Endothelial cell of umbilical vein (primary cell): ENCODE measurements around the gene SLC2A1. TPM values are rescaled to one million over a fixed set of nuclear protein-coding genes. Genes with fewer than 3 reads are reported as not detected.

Source experiments
- BruUV-seq: library from RNA; stranded (reverse); fragments of 400-500 nt; replicated peaks from 2 replicates; lab custom pipeline; 2021; lab: Mats Ljungman, UMichigan
- CTCF ChIA-PET: fragments of 300-600, 350-600 bp; sonication (Branson Sonifier 250); formaldehyde crosslinking; loops from one replicate; lab custom pipeline; 2021; ENCODE audit warnings: antibody characterized with exemption, inconsistent platforms; lab: Charles Lee
- POLR2A ChIA-PET: fragments of 300-600, 350-600 bp; sonication (Branson Sonifier 250); formaldehyde crosslinking; loops from one replicate; lab custom pipeline; 2021; ENCODE audit warnings: antibody characterized with exemption, inconsistent platforms; lab: Charles Lee
- DNase-seq: peaks from one replicate; pipeline ENCODE4 v3.0.0-alpha.2; 2011; ENCODE audit warnings: low read depth, low spot score
- FAIRE-seq: peaks from 2 replicates; lab custom pipeline; 2011; peaks lifted over from hg19 to GRCh38; lab: Jason Lieb, UNC
- H2AFZ ChIP-seq: 2 replicates; pipeline ENCODE4 v1.6.0; 2012; ENCODE audit warnings: low read depth, low read length, control low read depth, inconsistent platforms
- H3K27ac ChIP-seq: 2 replicates; pipeline ENCODE4 v1.5.1; 2011; ENCODE audit warnings: low read depth, mild to moderate bottlenecking, control low read depth, low read length, moderate library complexity; ENCODE audit not compliant: insufficient read depth
- H3K27me3 ChIP-seq, 2 experiments: 2 replicates each; pipeline versions ENCODE4 v1.6.0 to v1.6.1; 2011; ENCODE audit warnings: low read length in 2 of 2, mixed read lengths in 1 of 2; ENCODE audit not compliant: control insufficient read depth in 2 of 2, insufficient read depth in 2 of 2
- H3K36me3 ChIP-seq, 2 experiments: 2 replicates in 1 of 2; 3 replicates in 1 of 2; pipeline ENCODE4 v1.5.1; 2011; ENCODE audit warnings: low read length in 2 of 2, mild to moderate bottlenecking in 1 of 2, moderate library complexity in 1 of 2; ENCODE audit not compliant: control insufficient read depth in 2 of 2, insufficient read depth in 2 of 2; ENCODE audit errors: extremely low read depth in 1 of 2
- H3K4me1 ChIP-seq: 3 replicates; pipeline ENCODE4 v1.5.1; 2011; ENCODE audit warnings: mild to moderate bottlenecking, low read length; ENCODE audit not compliant: control insufficient read depth, insufficient read depth; ENCODE audit errors: extremely low read depth
- H3K4me2 ChIP-seq: 2 replicates; pipeline ENCODE4 v1.6.1; 2011; ENCODE audit warnings: low read length, control low read depth, mixed read lengths; ENCODE audit not compliant: insufficient read depth
- H3K4me3 ChIP-seq, 3 experiments: fragments of 200-600 bp in 1 of 3; sonication (generic), shearing (Covaris generic) in 1 of 3; replicated peaks in 1 of 3; 2 replicates each; pipeline ENCODE4 v1.5.1; 2011 to 2016; ENCODE audit warnings: control low read depth in 3 of 3, low read length in 3 of 3, mild to moderate bottlenecking in 2 of 3, inconsistent platforms in 1 of 3, low read depth in 1 of 3, moderate library complexity in 1 of 3; ENCODE audit not compliant: insufficient read depth in 1 of 3
- H3K79me2 ChIP-seq: 2 replicates; pipeline ENCODE4 v1.6.0; 2012; ENCODE audit warnings: low read length, inconsistent platforms; ENCODE audit not compliant: control insufficient read depth, insufficient read depth
- H3K9ac ChIP-seq: replicated peaks from 2 replicates; pipeline ENCODE3; 2011; ENCODE audit warnings: low read length, control low read depth; ENCODE audit not compliant: insufficient read depth; ENCODE audit errors: extremely low read depth
- H3K9me1 ChIP-seq: replicated peaks from 3 replicates; pipeline ENCODE4 v1.6.0; 2011; ENCODE audit warnings: mild to moderate bottlenecking, low read length; ENCODE audit not compliant: control insufficient read depth, insufficient read depth; ENCODE audit errors: extremely low read depth
- H3K9me3 ChIP-seq: replicated peaks from 2 replicates; pipeline ENCODE4 v1.5.1; 2012; ENCODE audit warnings: low read length, inconsistent platforms; ENCODE audit not compliant: control insufficient read depth, insufficient read depth
- H4K20me1 ChIP-seq: replicated peaks from 2 replicates; pipeline ENCODE3; 2011; ENCODE audit warnings: mild to moderate bottlenecking, low read length; ENCODE audit not compliant: control insufficient read depth, insufficient read depth; ENCODE audit errors: extremely low read depth
- CTCF ChIP-seq, 2 donors: IDR thresholded peaks; 1 replicate in 1 of 2; 2 replicates in 1 of 2; pipeline ENCODE4 v1.5.1; 2011; ENCODE audit warnings: low read length in 2 of 2, mild to moderate bottlenecking in 2 of 2, moderate library complexity in 2 of 2, control low read depth in 1 of 2, inconsistent platforms in 1 of 2, low read depth in 1 of 2; ENCODE audit not compliant: insufficient read depth in 1 of 2; ENCODE audit errors: extremely low read depth in 1 of 2
- EZH2 ChIP-seq: IDR thresholded peaks from 2 replicates; pipeline ENCODE4 v1.6.1; 2012; ENCODE audit warnings: borderline replicate concordance, low read depth, mild to moderate bottlenecking, moderate library complexity, low read length, inconsistent platforms; ENCODE audit not compliant: severe bottlenecking
- FOS ChIP-seq: IDR thresholded peaks from 2 replicates; pipeline ENCODE4 v1.6.1; 2011; ENCODE audit warnings: mild to moderate bottlenecking, low read length, moderate library complexity, borderline replicate concordance; ENCODE audit not compliant: insufficient read depth
- GATA2 ChIP-seq: IDR thresholded peaks from 2 replicates; pipeline ENCODE4 v1.7.0; 2011; ENCODE audit warnings: low read depth, mild to moderate bottlenecking, moderate library complexity, mixed read lengths, low read length; ENCODE audit not compliant: insufficient read length, insufficient read depth
- JUN ChIP-seq: IDR thresholded peaks from 2 replicates; pipeline ENCODE4 v1.6.1; 2011; ENCODE audit warnings: borderline replicate concordance, low read depth; ENCODE audit not compliant: insufficient read length, insufficient read depth
- MAX ChIP-seq: IDR thresholded peaks from 2 replicates; pipeline ENCODE4 v1.6.1; 2011; ENCODE audit not compliant: insufficient read depth, insufficient read length
- MYC ChIP-seq: IDR thresholded peaks from one replicate; pipeline ENCODE4 v1.6.1; 2011; ENCODE audit warnings: mild to moderate bottlenecking, low read depth, low read length
- POLR2A ChIP-seq: IDR thresholded peaks from 2 replicates; pipeline ENCODE4 v1.6.1; 2012; ENCODE audit warnings: low read depth, mild to moderate bottlenecking, control low read depth, low read length
- POLR2AphosphoS5 ChIP-seq: IDR thresholded peaks from 2 replicates; pipeline ENCODE4 v1.6.1; 2012; ENCODE audit warnings: low read depth, mild to moderate bottlenecking, control low read depth, low read length, moderate library complexity; ENCODE audit not compliant: insufficient read depth
- dilution Hi-C: fragments of 300-500 bp; cut with MboI; formaldehyde crosslinking; loops from one replicate; pipeline ENCODE4 v1.15.0; 2019; ENCODE audit warnings: low sequenced_read_pairs; ENCODE audit not compliant: extremely low pct_ligation_motif_present
- intact Hi-C: fragments of 100-400 bp; cut with micrococcal nuclease; formaldehyde crosslinking; loops from one replicate; pipeline ENCODE4 v1.10.0; 2022
- polyA plus RNA-seq, 4 experiments: library from polyadenylated mRNA; depleted of rRNA in 3 of 4; stranded (reverse) in 3 of 4; unstranded in 1 of 4; fragments of >200 nt; gene quantifications; 2 replicates each; pipeline versions ENCODE4 v1.2.1 to v1.2.3, GENCODE V29; 2011 to 2012; ENCODE audit warnings: missing spikeins in 1 of 4
- total RNA-seq: library from RNA; stranded (reverse); gene quantifications from 2 replicates; pipeline ENCODE4 v1.2.3, GENCODE V29; 2021

Gene SLC2A1
- total and polyA plus RNA-seq, 2 donors (not counting 3 experiments of a cell fraction or from before 2014, with no cell fraction given) = 42.2 to 46.5 TPM

DNA sequence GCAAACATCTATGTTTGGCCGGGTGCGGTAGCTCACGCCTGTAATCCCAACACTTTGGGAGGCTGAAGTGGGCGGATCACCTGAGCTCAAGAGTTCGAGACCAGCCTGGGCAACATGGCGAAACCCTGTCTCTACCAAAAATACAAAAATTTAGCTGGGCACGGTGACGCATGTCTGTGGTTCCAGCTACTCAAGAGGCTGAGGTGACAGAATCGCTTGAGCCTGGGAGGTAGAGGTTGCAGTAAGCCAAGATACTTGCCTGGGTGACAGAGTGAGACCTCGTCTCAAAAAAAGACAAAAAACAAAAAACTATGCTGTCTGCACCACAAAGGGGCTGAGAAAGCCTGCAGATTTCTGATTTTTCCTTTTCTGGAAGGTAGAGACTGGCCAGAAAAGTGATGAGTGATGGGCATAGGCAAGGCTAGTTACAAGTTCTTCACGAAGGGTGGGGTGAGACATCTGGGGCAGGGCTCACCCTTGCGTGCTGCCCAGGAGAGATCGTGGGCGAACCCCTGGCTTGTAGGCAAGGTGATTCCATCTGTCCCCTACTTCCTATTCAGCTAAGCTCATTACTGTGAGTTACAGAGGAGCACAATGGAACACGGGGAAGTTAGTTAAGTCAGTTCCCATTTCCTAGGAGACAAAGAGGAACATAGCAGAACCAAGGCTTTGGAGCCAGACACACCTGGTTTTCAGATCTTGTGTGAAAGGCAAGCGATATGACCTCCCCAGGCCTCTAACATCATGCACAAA, 3.2 kb downstream of the SLC2A1 start:
- no peak for TF ChIP-seq POLR2A
- TF ChIP-seq JUN = no peak
- no peak for TF ChIP-seq POLR2AphosphoS5
- no peak for TF ChIP-seq MYC
- TF ChIP-seq EZH2 = no peak
- TF ChIP-seq GATA2 = no peak
- no peak for TF ChIP-seq MAX
- no peak for TF ChIP-seq CTCF (IDR thresholded peaks at IDR 0.05; ENCODE audit: extremely low read depth in 1 of 2, insufficient read depth in 1 of 2, low read depth in 1 of 2, low read length in 2 of 2)
- TF ChIP-seq FOS = no peak

More for the DNA sequence above, 3.2 kb downstream of the SLC2A1 start:
- peaks cover 16% of the 10 kb centered on the region for H3K79me2 ChIP-seq
- no peaks in the 10 kb centered on the region for H3K9me1 ChIP-seq
- FAIRE-seq = no peak
- no peaks in the 10 kb centered on the region for H4K20me1 ChIP-seq
- peaks cover 16% of the 10 kb centered on the region for H3K4me1 ChIP-seq
- no peak for DNase-seq
- dilution Hi-C loops (no loop called here), intact Hi-C loops (no loop called here)
- no peak overlapping the region for H2AFZ ChIP-seq
- H3K4me2 ChIP-seq = no peak overlapping the region
- CTCF ChIA-PET = interaction anchor here (1.3 to 3.5 kb wide), 4 partner anchors 12 to 118 kb away, joined by 5 to 17 read pairs (median 10); no protein-coding TSS in a partner anchor
- H3K36me3 ChIP-seq = no peaks in the 10 kb centered on the region
- POLR2A ChIA-PET = no interaction called here
- H3K9ac ChIP-seq = no peak overlapping the region
- no peaks in the 10 kb centered on the region for H3K27me3 ChIP-seq
- BruUV-seq = no TSS peak
- no peaks in the 10 kb centered on the region for H3K9me3 ChIP-seq
- H3K4me3 ChIP-seq = no peak overlapping the region
- no peak overlapping the region for H3K27ac ChIP-seq
